ENCODE measurements around the gene DCDC1. TPM values are rescaled to one million over a fixed set of nuclear protein-coding genes. Genes with fewer than 3 reads are reported as not detected.

Gene DCDC1
- total RNA-seq, 5 donors from 2014 or later (not counting 1 experiment from before 2014, with no cell fraction given) = 0.09 to 1.0 (median 0.22) TPM; not detected in 1

DNA sequence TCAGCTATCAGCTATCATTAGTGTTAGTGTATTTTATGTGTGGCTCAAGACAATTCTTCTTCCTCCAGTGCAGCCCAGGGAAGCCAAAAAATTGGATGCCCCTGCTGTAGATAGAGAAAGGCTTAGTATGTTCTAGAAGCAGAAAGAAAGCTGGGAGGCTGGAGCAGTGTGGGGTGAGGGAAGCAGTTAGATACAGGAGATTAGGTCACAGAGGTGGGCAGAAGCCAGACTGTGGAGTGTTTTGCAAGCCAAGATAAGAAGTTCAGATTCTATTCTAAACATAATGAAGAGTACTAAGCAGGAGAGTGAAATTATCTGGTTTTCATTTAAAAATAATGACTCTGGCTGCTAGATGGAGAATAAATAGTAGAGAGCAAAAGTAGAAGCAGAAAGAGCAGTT lies 381.7 kb downstream of the DCDC1 start:
- POLR2A ChIA-PET = interaction anchor here in 1 of 2 donors (0.5 kb wide), 1 partner anchor 30 kb away, joined by 3 read pairs; no protein-coding TSS in a partner anchor
- Mint-ChIP-seq H3K27me3 (no peaks in the 10 kb centered on the region), H3K9me3 (peaks cover 0 to 9% (median 4%) of the 10 kb centered on the region in 3 donors), H3K4me3 (no peak overlapping the region), H3K4me1 (no peaks in the 10 kb centered on the region), H3K27ac (no peak overlapping the region), H3K36me3 (no peaks in the 10 kb centered on the region)
- no peak overlapping the region for H3K4me3 ChIP-seq (ENCODE audit: control insufficient read depth in 1 of 2, extremely low read depth in 1 of 2, low read length in 1 of 2)
- CTCF ChIA-PET = no interaction called here
- no peaks in the 10 kb centered on the region for H3K36me3 ChIP-seq (ENCODE audit: control insufficient read depth in 2 of 2, extremely low read depth in 1 of 2, insufficient read depth in 1 of 2, low read length in 1 of 2)
- no peaks in the 10 kb centered on the region for H3K27me3 ChIP-seq (replicated peaks in 1 of 2; ENCODE audit: control insufficient read depth in 2 of 2, extremely low read depth in 1 of 2, insufficient read depth in 2 of 2, low read length in 1 of 2)
- DNase-seq = no peak
- no peaks in the 10 kb centered on the region for H3K4me1 ChIP-seq (ENCODE audit: control insufficient read depth in 1 of 2, extremely low read depth in 1 of 2, insufficient read depth in 2 of 2, low read length in 2 of 2)
- no peak overlapping the region for H3K27ac ChIP-seq (ENCODE audit: low read length)
- ATAC-seq (replicated peaks in 1 of 4) = no peak
- H3K9me3 ChIP-seq = no peaks in the 10 kb centered on the region

DNA sequence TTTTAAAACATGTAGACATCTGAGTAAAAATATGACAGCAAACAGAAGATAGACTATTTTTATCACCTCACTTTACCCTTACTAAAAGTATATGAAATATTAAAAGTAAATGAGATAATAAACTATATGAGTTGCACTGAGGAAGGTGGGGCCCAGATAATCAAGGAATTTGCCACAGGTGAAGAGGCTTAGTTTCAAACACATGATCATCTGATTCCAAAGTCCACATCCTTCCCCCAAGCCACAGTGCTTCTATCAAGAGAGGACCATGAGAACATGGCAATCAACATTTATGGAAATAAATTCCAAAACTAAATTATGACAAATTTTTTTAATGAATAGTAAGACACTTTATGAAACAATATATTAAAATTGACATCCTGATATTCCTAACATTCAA lies 384.0 kb downstream of the DCDC1 start:
- no peak for ATAC-seq (replicated peaks in 1 of 4)
- no peak overlapping the region for H3K4me3 Mint-ChIP-seq
- H3K27me3 Mint-ChIP-seq = no peaks in the 10 kb centered on the region
- CTCF ChIA-PET = no interaction called here
- Histone ChIP-seq H3K4me3 (ENCODE audit: control insufficient read depth in 1 of 2, extremely low read depth in 1 of 2, low read length in 1 of 2) (no peak overlapping the region), H3K36me3 (ENCODE audit: control insufficient read depth in 2 of 2, extremely low read depth in 1 of 2, insufficient read depth in 1 of 2, low read length in 1 of 2) (no peaks in the 10 kb centered on the region), H3K9me3 (no peaks in the 10 kb centered on the region), H3K27ac (ENCODE audit: low read length) (no peak overlapping the region), H3K27me3 (replicated peaks in 1 of 2; ENCODE audit: control insufficient read depth in 2 of 2, extremely low read depth in 1 of 2, insufficient read depth in 2 of 2, low read length in 1 of 2) (no peaks in the 10 kb centered on the region), H3K4me1 (ENCODE audit: control insufficient read depth in 1 of 2, extremely low read depth in 1 of 2, insufficient read depth in 2 of 2, low read length in 2 of 2) (no peaks in the 10 kb centered on the region)
- no peaks in the 10 kb centered on the region for H3K36me3 Mint-ChIP-seq
- no peaks in the 10 kb centered on the region for H3K4me1 Mint-ChIP-seq
- no peak for DNase-seq
- POLR2A ChIA-PET = no interaction called here
- H3K27ac Mint-ChIP-seq = no peak overlapping the region
- H3K9me3 Mint-ChIP-seq = peaks cover 0 to 9% (median 4%) of the 10 kb centered on the region in 3 donors

GRCh38 chr11:30984827-30985226 lies 384.7 kb downstream of the DCDC1 start:
- no peak overlapping the region for H3K27ac Mint-ChIP-seq
- H3K9me3 Mint-ChIP-seq = peaks cover 0 to 10% (median 4%) of the 10 kb centered on the region in 3 donors
- no peaks in the 10 kb centered on the region for H3K27me3 Mint-ChIP-seq
- Histone ChIP-seq H3K4me1 (ENCODE audit: control insufficient read depth in 1 of 2, extremely low read depth in 1 of 2, insufficient read depth in 2 of 2, low read length in 2 of 2) (no peaks in the 10 kb centered on the region), H3K4me3 (ENCODE audit: control insufficient read depth in 1 of 2, extremely low read depth in 1 of 2, low read length in 1 of 2) (no peak overlapping the region), H3K27ac (ENCODE audit: low read length) (no peak overlapping the region), H3K9me3 (no peaks in the 10 kb centered on the region), H3K27me3 (replicated peaks in 1 of 2; ENCODE audit: control insufficient read depth in 2 of 2, extremely low read depth in 1 of 2, insufficient read depth in 2 of 2, low read length in 1 of 2) (no peaks in the 10 kb centered on the region), H3K36me3 (ENCODE audit: control insufficient read depth in 2 of 2, extremely low read depth in 1 of 2, insufficient read depth in 1 of 2, low read length in 1 of 2) (no peaks in the 10 kb centered on the region)
- ChIA-PET POLR2A (no interaction called here), CTCF (no interaction called here)
- 46% methylated on average over 2 of the region's 3 CpGs for WGBS (ENCODE audit: insufficient coverage)
- no peaks in the 10 kb centered on the region for H3K36me3 Mint-ChIP-seq
- H3K4me1 Mint-ChIP-seq = no peaks in the 10 kb centered on the region
- no peak for ATAC-seq (replicated peaks in 1 of 4)
- DNase-seq = no peak
- H3K4me3 Mint-ChIP-seq = no peak overlapping the region

DNA sequence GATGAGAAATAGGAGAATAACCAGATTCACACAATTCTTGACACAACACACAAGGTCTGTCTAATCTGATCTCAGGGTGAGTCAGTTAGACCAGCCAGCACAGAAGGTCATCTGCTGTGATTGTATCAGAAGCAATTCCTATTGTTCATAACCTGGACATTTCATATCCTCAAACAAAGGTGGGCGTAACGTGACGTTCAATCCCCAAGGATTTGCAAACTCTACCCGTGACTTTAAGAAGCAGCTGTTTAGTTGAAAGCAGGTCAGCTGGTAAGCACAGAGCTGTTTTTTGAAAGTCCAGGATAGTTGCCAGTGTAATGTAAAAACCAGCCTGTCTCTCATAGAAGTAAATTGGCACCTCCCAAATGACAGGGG lies 385.1 kb downstream of the DCDC1 start:
- 87% methylated on average over 3 of the region's 4 CpGs for WGBS (ENCODE audit: insufficient coverage)
- Mint-ChIP-seq H3K27ac (no peak overlapping the region), H3K27me3 (no peaks in the 10 kb centered on the region), H3K36me3 (no peaks in the 10 kb centered on the region), H3K9me3 (peaks cover 0 to 10% (median 4%) of the 10 kb centered on the region in 3 donors), H3K4me1 (no peaks in the 10 kb centered on the region), H3K4me3 (no peak overlapping the region)
- Histone ChIP-seq H3K4me1 (ENCODE audit: control insufficient read depth in 1 of 2, extremely low read depth in 1 of 2, insufficient read depth in 2 of 2, low read length in 2 of 2) (no peaks in the 10 kb centered on the region), H3K4me3 (ENCODE audit: control insufficient read depth in 1 of 2, extremely low read depth in 1 of 2, low read length in 1 of 2) (no peak overlapping the region), H3K36me3 (ENCODE audit: control insufficient read depth in 2 of 2, extremely low read depth in 1 of 2, insufficient read depth in 1 of 2, low read length in 1 of 2) (no peaks in the 10 kb centered on the region), H3K9me3 (no peaks in the 10 kb centered on the region), H3K27ac (ENCODE audit: low read length) (no peak overlapping the region), H3K27me3 (replicated peaks in 1 of 2; ENCODE audit: control insufficient read depth in 2 of 2, extremely low read depth in 1 of 2, insufficient read depth in 2 of 2, low read length in 1 of 2) (no peaks in the 10 kb centered on the region)
- POLR2A ChIA-PET = no interaction called here
- DNase-seq = no peak
- ATAC-seq (replicated peaks in 1 of 4) = no peak
- CTCF ChIA-PET = no interaction called here

DNA sequence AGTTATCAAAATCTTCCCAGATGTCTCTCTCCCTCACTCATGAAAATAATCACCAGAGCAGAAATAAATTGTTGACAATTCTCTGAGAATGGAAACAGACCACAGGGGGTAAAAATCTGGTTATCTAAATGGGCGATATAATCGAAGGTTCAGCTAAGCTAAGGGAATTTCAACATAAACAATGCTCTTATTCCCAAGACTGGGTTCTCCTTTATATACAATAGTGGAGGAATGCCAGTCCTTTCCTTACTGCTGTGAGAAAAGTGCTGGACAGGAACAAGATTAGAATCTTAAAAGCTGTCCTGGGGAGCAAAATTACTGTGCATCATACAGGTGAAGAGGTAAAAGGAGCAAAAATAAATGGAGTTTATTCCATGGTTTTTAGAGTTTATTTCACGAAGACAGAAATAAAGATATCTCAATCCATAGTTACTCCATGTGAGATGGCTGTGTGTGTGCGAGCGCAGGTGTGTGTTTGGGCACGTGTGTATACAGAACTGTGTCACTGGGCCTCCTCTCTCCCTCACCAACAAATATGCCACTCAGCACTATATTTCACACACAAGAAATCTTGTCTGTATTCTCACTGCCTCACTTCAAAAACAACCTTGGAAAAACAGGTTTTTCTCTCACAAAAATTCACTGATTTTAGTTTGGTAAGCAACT lies 385.6 kb downstream of the DCDC1 start:
- Mint-ChIP-seq H3K36me3 (no peaks in the 10 kb centered on the region), H3K27me3 (no peaks in the 10 kb centered on the region), H3K4me3 (no peak overlapping the region), H3K9me3 (peaks cover 0 to 10% (median 4%) of the 10 kb centered on the region in 3 donors), H3K27ac (no peak overlapping the region), H3K4me1 (no peaks in the 10 kb centered on the region)
- CTCF ChIA-PET = no interaction called here
- no peaks in the 10 kb centered on the region for H3K9me3 ChIP-seq
- no peaks in the 10 kb centered on the region for H3K27me3 ChIP-seq (replicated peaks in 1 of 2; ENCODE audit: control insufficient read depth in 2 of 2, extremely low read depth in 1 of 2, insufficient read depth in 2 of 2, low read length in 1 of 2)
- H3K4me1 ChIP-seq (ENCODE audit: control insufficient read depth in 1 of 2, extremely low read depth in 1 of 2, insufficient read depth in 2 of 2, low read length in 2 of 2) = no peaks in the 10 kb centered on the region
- no peak for DNase-seq
- POLR2A ChIA-PET = no interaction called here
- no peaks in the 10 kb centered on the region for H3K36me3 ChIP-seq (ENCODE audit: control insufficient read depth in 2 of 2, extremely low read depth in 1 of 2, insufficient read depth in 1 of 2, low read length in 1 of 2)
- H3K27ac ChIP-seq (ENCODE audit: low read length) = no peak overlapping the region
- H3K4me3 ChIP-seq (ENCODE audit: control insufficient read depth in 1 of 2, extremely low read depth in 1 of 2, low read length in 1 of 2) = no peak overlapping the region
- no peak for ATAC-seq (replicated peaks in 1 of 4)
- WGBS (ENCODE audit: insufficient coverage) = no CpG with 5 or more reads among the region's 6 CpGs

- POLR2A ChIA-PET = no interaction called here
- WGBS (ENCODE audit: insufficient coverage) = no CpG with 5 or more reads among the region's 2 CpGs
Measured at GRCh38 chr11:30983143-30983542, 386.4 kb downstream of the DCDC1 start.

DNA sequence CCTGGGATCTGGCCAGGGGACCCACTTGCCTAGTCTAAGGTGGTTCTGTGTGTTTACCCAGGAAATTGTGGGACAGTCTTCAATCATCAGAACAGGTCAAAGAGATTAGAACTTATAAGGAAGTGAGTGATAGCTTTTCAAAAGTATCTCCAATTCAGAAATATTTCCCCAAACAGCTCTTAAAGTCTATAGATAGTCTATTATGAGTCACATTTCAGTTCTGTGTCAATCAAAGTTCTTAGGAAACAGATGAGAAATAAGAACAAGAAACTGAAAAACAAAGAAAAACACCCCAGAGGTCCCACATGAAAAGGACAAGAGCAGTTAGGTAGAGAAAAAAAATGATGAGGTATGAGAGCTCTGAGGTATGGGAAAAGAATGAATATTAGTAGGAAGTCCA lies 402.0 kb downstream of the DCDC1 start:
- H3K27me3 ChIP-seq (replicated peaks in 1 of 2; ENCODE audit: control insufficient read depth in 2 of 2, extremely low read depth in 1 of 2, insufficient read depth in 2 of 2, low read length in 1 of 2) = no peaks in the 10 kb centered on the region
- no peak overlapping the region for H3K27ac Mint-ChIP-seq
- no peaks in the 10 kb centered on the region for H3K36me3 ChIP-seq (ENCODE audit: control insufficient read depth in 2 of 2, extremely low read depth in 1 of 2, insufficient read depth in 1 of 2, low read length in 1 of 2)
- no peaks in the 10 kb centered on the region for H3K9me3 ChIP-seq
- no peak for DNase-seq
- ChIA-PET CTCF (no interaction called here), POLR2A (no interaction called here)
- H3K36me3 Mint-ChIP-seq = no peaks in the 10 kb centered on the region
- H3K4me1 ChIP-seq (ENCODE audit: control insufficient read depth in 1 of 2, extremely low read depth in 1 of 2, insufficient read depth in 2 of 2, low read length in 2 of 2) = no peaks in the 10 kb centered on the region
- peaks cover 9 to 27% (median 14%) of the 10 kb centered on the region in 3 donors for H3K9me3 Mint-ChIP-seq
- H3K4me3 Mint-ChIP-seq = no peak overlapping the region
- no peaks in the 10 kb centered on the region for H3K4me1 Mint-ChIP-seq
- no peak overlapping the region for H3K27ac ChIP-seq (ENCODE audit: low read length)
- no peaks in the 10 kb centered on the region for H3K27me3 Mint-ChIP-seq
- no peak overlapping the region for H3K4me3 ChIP-seq (ENCODE audit: control insufficient read depth in 1 of 2, extremely low read depth in 1 of 2, low read length in 1 of 2)
- no peak for ATAC-seq (replicated peaks in 1 of 4)

More at GRCh38 chr11:30983143-30983542, 386.4 kb downstream of the DCDC1 start:
- Histone ChIP-seq H3K4me3 (ENCODE audit: control insufficient read depth in 1 of 2, extremely low read depth in 1 of 2, low read length in 1 of 2) (no peak overlapping the region), H3K36me3 (ENCODE audit: control insufficient read depth in 2 of 2, extremely low read depth in 1 of 2, insufficient read depth in 1 of 2, low read length in 1 of 2) (no peaks in the 10 kb centered on the region), H3K4me1 (ENCODE audit: control insufficient read depth in 1 of 2, extremely low read depth in 1 of 2, insufficient read depth in 2 of 2, low read length in 2 of 2) (no peaks in the 10 kb centered on the region), H3K27ac (ENCODE audit: low read length) (no peak overlapping the region), H3K9me3 (no peaks in the 10 kb centered on the region), H3K27me3 (replicated peaks in 1 of 2; ENCODE audit: control insufficient read depth in 2 of 2, extremely low read depth in 1 of 2, insufficient read depth in 2 of 2, low read length in 1 of 2) (no peaks in the 10 kb centered on the region)
- Mint-ChIP-seq H3K4me1 (no peaks in the 10 kb centered on the region), H3K27ac (no peak overlapping the region), H3K9me3 (peaks cover 3 to 9% (median 4%) of the 10 kb centered on the region in 3 donors), H3K27me3 (no peaks in the 10 kb centered on the region), H3K36me3 (no peaks in the 10 kb centered on the region), H3K4me3 (no peak overlapping the region)
- ATAC-seq (replicated peaks in 1 of 4) (no peak), DNase-seq (no peak)
- CTCF ChIA-PET = no interaction called here
